HepG2 (cell line): ENCODE results near the gene SSPN. TPM values are rescaled to one million over a fixed set of nuclear protein-coding genes. Genes with fewer than 3 reads are reported as not detected.

Experiments
- ATAC-seq: fragments of 200-7000 bp; cut with Tn5 transposase; 3 replicates; pipeline ENCODE4 v1.9.1; 2020; ENCODE audit warnings: mild to moderate bottlenecking, moderate library complexity
- BruUV-seq: library from RNA; stranded (reverse); fragments of 400-500 nt; replicated peaks from 2 replicates; lab custom pipeline; 2021; lab: Mats Ljungman, UMichigan
- CTCF ChIA-PET: fragments of 300-600 bp; formaldehyde crosslinking; extraction: SDS; loops from one replicate; lab custom pipeline; 2021; ENCODE audit warnings: low total read pairs, inconsistent platforms, low intra/inter-chr PET ratio; lab: Yijun Ruan, JAX
- POLR2A ChIA-PET: fragments of 350-600 bp; sonication (Branson Sonifier 250); formaldehyde crosslinking; loops from one replicate; lab custom pipeline; 2020; ENCODE audit warnings: antibody characterized with exemption, inconsistent platforms; lab: Yijun Ruan, JAX
- DNase-seq: peaks from one replicate; pipeline ENCODE4 v3.0.0-alpha.2; 2015; ENCODE audit warnings: low spot score
- FAIRE-seq: peaks from 3 replicates; lab custom pipeline; 2011; peaks lifted over from hg19 to GRCh38; lab: Jason Lieb, UNC
- H2AFZ ChIP-seq: one replicate; pipeline ENCODE4 v1.6.1; 2011; ENCODE audit warnings: low read length, inconsistent platforms
- H3K27ac ChIP-seq: fragments of 300-600 bp; 3 replicates; pipeline ENCODE4 v1.8.0; 2011; ENCODE audit warnings: mixed run types, mild to moderate bottlenecking, mixed read lengths, low read length, inconsistent platforms; ENCODE audit not compliant: insufficient read depth; ENCODE audit errors: extremely low read length
- H3K27me3 ChIP-seq, 2 experiments: fragments of 200-600 bp in 1 of 2; 2 replicates in 1 of 2; 3 replicates in 1 of 2; pipeline versions ENCODE4 v1.6.0 to v1.8.0; 2011; ENCODE audit warnings: low read length in 2 of 2, mild to moderate bottlenecking in 2 of 2, moderate library complexity in 2 of 2, inconsistent platforms in 1 of 2; ENCODE audit not compliant: insufficient read depth in 2 of 2, control insufficient read depth in 1 of 2
- H3K36me3 ChIP-seq, 2 experiments: fragments of 200-600 bp in 1 of 2; replicated peaks in 1 of 2; 2 replicates in 1 of 2; 3 replicates in 1 of 2; pipeline versions ENCODE4 v1.5.1 to v1.8.0; 2011; ENCODE audit warnings: low read length in 2 of 2, inconsistent platforms in 1 of 2; ENCODE audit not compliant: insufficient read depth in 2 of 2, control insufficient read depth in 1 of 2
- H3K4me1 ChIP-seq: 2 replicates; pipeline ENCODE4 v1.5.1; 2012; ENCODE audit warnings: low read length, inconsistent platforms; ENCODE audit not compliant: insufficient read depth
- H3K4me2 ChIP-seq: 2 replicates; pipeline ENCODE4 v1.6.0; 2011; ENCODE audit warnings: low read depth, low read length, inconsistent platforms
- H3K4me3 ChIP-seq, 3 experiments: fragments of 200-600 bp in 1 of 3; sonication (generic), shearing (Covaris generic) in 1 of 3; replicated peaks in 1 of 3; 2 replicates each; pipeline ENCODE4 v1.5.1; 2011 to 2016; ENCODE audit warnings: low read length in 3 of 3, inconsistent platforms in 2 of 3, low read depth in 2 of 3, mild to moderate bottlenecking in 2 of 3, control low read depth in 1 of 3, mixed read lengths in 1 of 3; ENCODE audit not compliant: insufficient read depth in 1 of 3
- H3K79me2 ChIP-seq: one replicate; pipeline ENCODE4 v1.6.1; 2011; ENCODE audit warnings: low read length, inconsistent platforms; ENCODE audit not compliant: insufficient read depth
- H3K9ac ChIP-seq: 2 replicates; pipeline ENCODE4 v1.6.0; 2011; ENCODE audit warnings: mild to moderate bottlenecking, low read depth, low read length, inconsistent platforms; ENCODE audit not compliant: insufficient read depth
- H3K9me3 ChIP-seq: 2 replicates; pipeline ENCODE4 v1.5.1; 2012; ENCODE audit warnings: mild to moderate bottlenecking, low read length
- H4K20me1 ChIP-seq: 2 replicates; pipeline ENCODE4 v1.6.0; 2011; ENCODE audit warnings: inconsistent platforms, mild to moderate bottlenecking, low read length, moderate library complexity; ENCODE audit not compliant: insufficient read depth
- KDM1A ChIP-seq: IDR thresholded peaks from 2 replicates; pipeline ENCODE4 v1.6.1; 2016; ENCODE audit warnings: missing compliant biosample characterization
- KLF15 ChIP-seq: sonication (generic); formaldehyde crosslinking; IDR thresholded peaks from 2 replicates; pipeline ENCODE4 v1.8.1; 2023; ENCODE audit warnings: borderline replicate concordance, mild to moderate bottlenecking, inconsistent platforms, missing genetic modification reagents, mixed read lengths
- RARG ChIP-seq: sonication (generic); formaldehyde crosslinking; IDR thresholded peaks from 2 replicates; pipeline ENCODE4 v1.4.0; 2020; ENCODE audit warnings: low read depth, mild to moderate bottlenecking, missing genetic modification reagents
- ZEB1 ChIP-seq: IDR thresholded peaks from 2 replicates; pipeline ENCODE4 v1.6.1; 2012; ENCODE audit warnings: mild to moderate bottlenecking, low read depth, inconsistent platforms; ENCODE audit not compliant: insufficient replicate concordance
- ZNF644 ChIP-seq: IDR thresholded peaks from 2 replicates; pipeline ENCODE4 v1.6.1; 2016; ENCODE audit warnings: low read depth
- ZNF687 ChIP-seq: sonication (generic); formaldehyde crosslinking; IDR thresholded peaks from 2 replicates; pipeline ENCODE4 v1.5.1; 2020; ENCODE audit warnings: mild to moderate bottlenecking, missing genetic modification reagents, moderate library complexity
- ZSCAN9 ChIP-seq: IDR thresholded peaks from 2 replicates; pipeline ENCODE4 v1.6.1; 2016; ENCODE audit warnings: borderline replicate concordance
- WGBS: methylation state at CpG from one replicate; pipeline ENCODE4 v1.1.6; 2017; ENCODE audit warnings: low lambda C conversion rate; 5-methylcytosine and 5-hydroxymethylcytosine counted together
- in situ Hi-C: cut with HindIII; loops from 2 replicates; pipeline ENCODE4 v1.10.0; 2017; ENCODE audit warnings: low pct_unique_long_range_greater_than_20kb; ENCODE audit not compliant: extremely low pct_ligation_motif_present
- intact Hi-C: fragments of 100-400 bp; cut with micrococcal nuclease; formaldehyde crosslinking; loops from one replicate; pipeline ENCODE4 v1.10.0; 2022; ENCODE audit not compliant: unreplicated experiment
- polyA plus RNA-seq, 8 experiments: library from polyadenylated mRNA; depleted of rRNA in 3 of 8; stranded (reverse) in 7 of 8; unstranded in 1 of 8; fragments of >200 nt; fragmentation: Illumina TruSeq in 4 of 8; extraction: Trizol in 4 of 8; gene quantifications; 2 replicates each; pipeline versions ENCODE4 v1.2.1 to v1.2.3, GENCODE V29; 2011 to 2016; ENCODE audit warnings: low read depth in 4 of 8, missing spikeins in 1 of 8, mixed read lengths in 1 of 8; ENCODE audit not compliant: insufficient read depth in 1 of 8
- total RNA-seq, 5 experiments: library from RNA; depleted of rRNA; stranded (reverse); fragments of >200 nt; fragmentation: Illumina TruSeq; extraction: Trizol; gene quantifications; 2 replicates each; pipeline ENCODE4 v1.2.3, GENCODE V29; 2016; ENCODE audit warnings: low read depth in 1 of 5

SSPN gene
- total and polyA plus RNA-seq, 2 of the 13 experiments (the other 11 are each of a cell fraction or from before 2014, with no cell fraction given): not detected

GRCh38 chr12:26250801-26251200, 55.4 kb downstream of the SSPN start:
- H3K9me3 ChIP-seq: peaks cover 8% of the 10 kb centered on the region; the same call in 1 of the 2 replicates
- ChIA-PET CTCF (no interaction called here), POLR2A (no interaction called here)
- no TSS peak for BruUV-seq
- H3K9ac ChIP-seq: no peak overlapping the region
- H3K27ac ChIP-seq: no peak overlapping the region
- H2AFZ ChIP-seq: no peak overlapping the region
- in situ Hi-C loops: no loop called here
- intact Hi-C loops: no loop called here
- no peaks in the 10 kb centered on the region for H3K79me2 ChIP-seq
- H3K27me3 ChIP-seq: no peaks in the 10 kb centered on the region
- ATAC-seq: no peak
- no peaks in the 10 kb centered on the region for H3K36me3 ChIP-seq
- no peak for FAIRE-seq
- no peak overlapping the region for H3K4me2 ChIP-seq
- TF ChIP-seq ZNF644 (CRISPR knock-in tag) (no peak), KLF15 (CRISPR knock-in tag) (no peak), RARG (CRISPR knock-in tag) (no peak), ZNF687 (no peak), ZSCAN9 (CRISPR knock-in tag) (no peak), KDM1A (CRISPR knock-in tag) (no peak), ZEB1 (no peak)
- no peak overlapping the region for H3K4me3 ChIP-seq
- H3K4me1 ChIP-seq: no peaks in the 10 kb centered on the region
- DNase-seq: no peak
- WGBS: 42% methylated on average over 3 of the region's 3 CpGs
- H4K20me1 ChIP-seq: no peaks in the 10 kb centered on the region
